T-cell (primary cell): Measurements from ENCODE around the gene DECR2. TPM values are rescaled to one million over a fixed set of nuclear protein-coding genes. Genes with fewer than 3 reads are reported as not detected.
A peak's percentile ranks its signal among the peaks of the same experiment; 100 is the strongest.

Experiments used
- ATAC-seq, 4 experiments: fragments of 200-7000 bp in 3 of 4; fragments of 150-1000 bp in 1 of 4; cut with Tn5 transposase; replicated peaks in 1 of 4; 1 replicate in 3 of 4; 2 replicates in 1 of 4; pipeline ENCODE4 v1.10.0; 2021; ENCODE audit warnings: moderate library complexity in 3 of 4, mild to moderate bottlenecking in 2 of 4, moderate number of reproducible peaks in 1 of 4
- CTCF ChIA-PET, 2 donors: fragments of 300-600 bp; sonication (Branson Sonifier 250); formaldehyde crosslinking; loops; one replicate each; lab custom pipeline; 2022; ENCODE audit warnings: antibody characterized with exemption in 2 of 2; lab: Charles Lee
- POLR2A ChIA-PET, 2 donors: fragments of 300-600 bp; sonication (Branson Sonifier 250); formaldehyde crosslinking; loops; one replicate each; lab custom pipeline; 2022; ENCODE audit warnings: antibody characterized with exemption in 2 of 2; lab: Charles Lee
- DNase-seq, 35 experiments: peaks; one replicate each; pipeline versions ENCODE4 v3.0.0 to v3.0.0-alpha.2; 2013 to 2023
- H3K27ac ChIP-seq: one replicate; pipeline ENCODE4 v1.5.1; 2013; ENCODE audit warnings: low read length
- H3K27me3 ChIP-seq, 2 experiments: replicated peaks in 1 of 2; 1 replicate in 1 of 2; 2 replicates in 1 of 2; pipeline versions ENCODE4 v1.6.1 to v1.7.0; 2013; ENCODE audit warnings: low read length in 1 of 2, mixed read lengths in 1 of 2; ENCODE audit not compliant: control insufficient read depth in 2 of 2, insufficient read depth in 2 of 2; ENCODE audit errors: extremely low read depth in 1 of 2
- H3K36me3 ChIP-seq, 2 donors: 1 replicate in 1 of 2; 2 replicates in 1 of 2; pipeline versions ENCODE4 v1.6.1 to v1.7.0; 2013; ENCODE audit warnings: low read length in 1 of 2; ENCODE audit not compliant: control insufficient read depth in 2 of 2, insufficient read depth in 1 of 2; ENCODE audit errors: extremely low read depth in 1 of 2
- H3K4me1 ChIP-seq, 2 experiments: 1 replicate in 1 of 2; 2 replicates in 1 of 2; pipeline versions ENCODE4 v1.6.1 to v1.7.0; 2013; ENCODE audit warnings: low read length in 2 of 2, mixed read lengths in 1 of 2; ENCODE audit not compliant: insufficient read depth in 2 of 2, control insufficient read depth in 1 of 2; ENCODE audit errors: extremely low read depth in 1 of 2
- H3K4me3 ChIP-seq, 2 donors: 1 replicate in 1 of 2; 2 replicates in 1 of 2; pipeline versions ENCODE4 v1.5.1 to v1.7.0; 2013; ENCODE audit warnings: mild to moderate bottlenecking in 2 of 2, low read length in 1 of 2, moderate library complexity in 1 of 2; ENCODE audit not compliant: control insufficient read depth in 1 of 2; ENCODE audit errors: extremely low read depth in 1 of 2
- H3K9me3 ChIP-seq: 2 replicates; pipeline ENCODE4 v1.7.0; 2013
- H3K27ac Mint-ChIP-seq, 2 donors: one replicate each; pipeline ENCODE4 v1.8.0; 2020 to 2021; ENCODE audit warnings: mild to moderate bottlenecking in 2 of 2, mixed read lengths in 2 of 2
- H3K27me3 Mint-ChIP-seq, 2 donors: one replicate each; pipeline ENCODE4 v1.8.0; 2021 to 2022; ENCODE audit warnings: mixed read lengths in 2 of 2
- H3K36me3 Mint-ChIP-seq: one replicate; pipeline ENCODE4 v1.8.0; 2021; ENCODE audit warnings: mixed read lengths
- H3K4me1 Mint-ChIP-seq, 3 donors: one replicate each; pipeline ENCODE4 v1.8.0; 2020 to 2022; ENCODE audit warnings: mixed read lengths in 3 of 3, mild to moderate bottlenecking in 1 of 3
- H3K4me3 Mint-ChIP-seq, 3 donors: one replicate each; pipeline ENCODE4 v1.8.0; 2020 to 2022; ENCODE audit warnings: mild to moderate bottlenecking in 3 of 3, mixed read lengths in 3 of 3, moderate library complexity in 3 of 3
- H3K9me3 Mint-ChIP-seq, 3 donors: one replicate each; pipeline ENCODE4 v1.8.0; 2020 to 2022; ENCODE audit warnings: mixed read lengths in 3 of 3
- WGBS: methylation state at CpG from one replicate; pipeline ENCODE4 v1.1.5; 2013; ENCODE audit warnings: missing lambda C conversion rate; ENCODE audit not compliant: insufficient coverage; 5-methylcytosine and 5-hydroxymethylcytosine counted together
- total RNA-seq, 35 experiments: library from RNA in 6 of 35; stranded (reverse) in 6 of 35; fragments of 120-200 nt in 1 of 35; gene quantifications; one replicate each; pipeline versions ENCODE4 v1.2.1 to v1.2.4 and lab custom pipeline; 2013 to 2026

Gene DECR2
- total RNA-seq, 5 donors from 2014 or later (not counting 1 experiment from before 2014, with no cell fraction given) = 10.5 to 17.6 (median 11.3) TPM

GRCh38 chr16:397135-397661 lies 4.5 kb upstream of the DECR2 start, which contains the start of gene NME4:
TSS of gene NME4 (plus strand) at chr16:397199. CDS start at chr16:397223, 24 bp downstream.
- ChIA-PET POLR2A (no interaction called here), CTCF (no interaction called here)
- no peaks in the 10 kb centered on the region for H3K36me3 Mint-ChIP-seq
- WGBS = 0% methylated on average over 48 of the region's 75 CpGs
- peak within 1 kb of the TSS; percentile 78 to 87 (median 86) for H3K4me3 Mint-ChIP-seq
- H3K4me1 ChIP-seq = peaks cover 0 to 33% of the 10 kb centered on the region in 2 experiments
- H3K27ac ChIP-seq = no peak within 1 kb of the TSS
- DNase-seq (peak in 6 of 35 experiments; percentile 19 to 55 (median 28)), ATAC-seq (peak in 3 of 4 experiments; percentile 7 to 23 (median 14))
- H3K4me3 ChIP-seq = peak within 1 kb of the TSS; percentile 46 to 74
- no peaks in the 10 kb centered on the region for H3K9me3 ChIP-seq
- H3K27me3 Mint-ChIP-seq = peaks cover 0 to 2% of the 10 kb centered on the region in 2 donors
- H3K4me1 Mint-ChIP-seq = peaks cover 23 to 40% (median 30%) of the 10 kb centered on the region in 3 donors
- H3K27me3 ChIP-seq = peaks cover 0 to 3% of the 10 kb centered on the region in 2 experiments
- peaks cover 0 to 6% of the 10 kb centered on the region in 2 donors for H3K36me3 ChIP-seq
- peak within 1 kb of the TSS; percentile 86 to 87 for H3K27ac Mint-ChIP-seq
- no peaks in the 10 kb centered on the region for H3K9me3 Mint-ChIP-seq

- H3K4me1 ChIP-seq = peaks cover 0 to 30% of the 10 kb centered on the region in 2 experiments
- H3K27me3 Mint-ChIP-seq = peaks cover 0 to 2% of the 10 kb centered on the region in 2 donors
- no peaks in the 10 kb centered on the region for H3K36me3 Mint-ChIP-seq
- H3K27ac ChIP-seq = no peak overlapping the region
- peak overlapping the region; percentile 68 to 87 (median 76) for H3K4me3 Mint-ChIP-seq
- peaks cover 23 to 35% (median 25%) of the 10 kb centered on the region in 3 donors for H3K4me1 Mint-ChIP-seq
- ChIA-PET CTCF (no interaction called here), POLR2A (no interaction called here)
- 83% methylated on average over 19 of the region's 29 CpGs for WGBS
- H3K27ac Mint-ChIP-seq = peak overlapping the region; percentile 70 to 79
- no peaks in the 10 kb centered on the region for H3K9me3 ChIP-seq
- H3K4me3 ChIP-seq = no peak overlapping the region
- H3K9me3 Mint-ChIP-seq = no peaks in the 10 kb centered on the region
- DNase-seq (peak in 12 of 35 experiments; percentile 21 to 56 (median 40)), ATAC-seq (no peak)
- peaks cover 0 to 6% of the 10 kb centered on the region in 2 donors for H3K36me3 ChIP-seq
- H3K27me3 ChIP-seq = peaks cover 0 to 3% of the 10 kb centered on the region in 2 experiments
These were observed 3.9 kb upstream of the DECR2 start for GRCh38 chr16:397736-398332.

GRCh38 chr16:398561-399339 lies 2.9 kb upstream of the DECR2 start:
- Histone ChIP-seq H3K36me3 (peaks cover 0 to 6% of the 10 kb centered on the region in 2 donors), H3K27ac (no peak overlapping the region), H3K4me3 (no peak overlapping the region), H3K9me3 (no peaks in the 10 kb centered on the region), H3K27me3 (peaks cover 0 to 3% of the 10 kb centered on the region in 2 experiments), H3K4me1 (peaks cover 0 to 29% of the 10 kb centered on the region in 2 experiments)
- no peak for DNase-seq
- Mint-ChIP-seq H3K9me3 (no peaks in the 10 kb centered on the region), H3K4me3 (peak overlapping the region; percentile 68 to 87 (median 76)), H3K4me1 (peaks cover 23 to 34% (median 23%) of the 10 kb centered on the region in 3 donors), H3K27ac (peak overlapping the region; percentile 70 to 79), H3K27me3 (peaks cover 0 to 2% of the 10 kb centered on the region in 2 donors), H3K36me3 (no peaks in the 10 kb centered on the region)
- ChIA-PET CTCF (no interaction called here), POLR2A (no interaction called here)
- WGBS = 89% methylated on average over 24 of the region's 24 CpGs
- ATAC-seq = no peak

- no peaks in the 10 kb centered on the region for H3K9me3 ChIP-seq
- peaks cover 0 to 2% of the 10 kb centered on the region in 2 donors for H3K27me3 Mint-ChIP-seq
- CTCF ChIA-PET = no interaction called here
- H3K36me3 Mint-ChIP-seq = no peaks in the 10 kb centered on the region
- no peaks in the 10 kb centered on the region for H3K9me3 Mint-ChIP-seq
- 86% methylated on average over 13 of the region's 22 CpGs for WGBS
- H3K4me1 Mint-ChIP-seq = peaks cover 23 to 34% (median 23%) of the 10 kb centered on the region in 3 donors
- no peak overlapping the region for H3K4me3 ChIP-seq
- H3K27me3 ChIP-seq = peaks cover 0 to 3% of the 10 kb centered on the region in 2 experiments
- peak overlapping the region; percentile 86 to 90 (median 87) for H3K4me3 Mint-ChIP-seq
- DNase-seq (no peak), ATAC-seq (no peak)
- H3K36me3 ChIP-seq = peaks cover 0 to 6% of the 10 kb centered on the region in 2 donors
- H3K27ac ChIP-seq = no peak overlapping the region
- POLR2A ChIA-PET = no interaction called here
- peaks cover 0 to 29% of the 10 kb centered on the region in 2 experiments for H3K4me1 ChIP-seq
- H3K27ac Mint-ChIP-seq = peak overlapping the region in 1 of 2 donors; percentile 94
These were observed 2.2 kb upstream of the DECR2 start for GRCh38 chr16:399340-400019.

- WGBS = 80% methylated on average over 8 of the region's 10 CpGs
- DNase-seq (peak in 2 of 35 experiments; percentile 12 to 20), ATAC-seq (no peak)
- Histone ChIP-seq H3K36me3 (peaks cover 0 to 6% of the 10 kb centered on the region in 2 donors), H3K4me1 (peaks cover 0 to 29% of the 10 kb centered on the region in 2 experiments), H3K4me3 (peak overlapping the region in 1 of 2 donors; percentile 92), H3K27ac (peak overlapping the region; percentile 84), H3K27me3 (peaks cover 0 to 3% of the 10 kb centered on the region in 2 experiments), H3K9me3 (no peaks in the 10 kb centered on the region)
- H3K9me3 Mint-ChIP-seq = no peaks in the 10 kb centered on the region
- peaks cover 0 to 2% of the 10 kb centered on the region in 2 donors for H3K27me3 Mint-ChIP-seq
- peaks cover 23 to 34% (median 23%) of the 10 kb centered on the region in 3 donors for H3K4me1 Mint-ChIP-seq
- CTCF ChIA-PET = no interaction called here
- H3K4me3 Mint-ChIP-seq = peak overlapping the region; percentile 86 to 90 (median 87)
- H3K27ac Mint-ChIP-seq = peak overlapping the region; percentile 93 to 94
- POLR2A ChIA-PET = no interaction called here
- H3K36me3 Mint-ChIP-seq = no peaks in the 10 kb centered on the region
These were observed 1.6 kb upstream of the DECR2 start for GRCh38 chr16:400061-400591.
